Transverse colon (tissue), 4 donors: ENCODE data around the gene MAGI2. TPM values are rescaled to one million over a fixed set of nuclear protein-coding genes. Genes with fewer than 3 reads are reported as not detected.

ENCODE experiments used
- DNase-seq: peaks from one replicate; pipeline ENCODE4 v3.0.0-alpha.2; 2019
- H3K27ac ChIP-seq, 4 donors: fragments of 200-600 bp; sonication (generic); 2 replicates each; pipeline ENCODE4 v1.5.1; 2016 to 2018; ENCODE audit warnings: inconsistent platforms in 4 of 4
- H3K27me3 ChIP-seq: fragments of 200-600 bp; sonication (generic); 2 replicates; pipeline ENCODE4 v1.5.1; 2017; ENCODE audit warnings: inconsistent platforms
- H3K36me3 ChIP-seq, 4 donors: fragments of 200-600 bp; sonication (generic); 2 replicates each; pipeline ENCODE4 v1.5.1; 2017 to 2019; ENCODE audit warnings: inconsistent platforms in 4 of 4
- H3K4me1 ChIP-seq, 4 donors: fragments of 200-600 bp; sonication (generic); 2 replicates each; pipeline ENCODE4 v1.5.1; 2017 to 2020; ENCODE audit warnings: inconsistent platforms in 4 of 4
- H3K4me3 ChIP-seq, 4 donors: fragments of 200-600 bp; sonication (generic); 1 replicate in 1 of 4; 2 replicates in 3 of 4; pipeline versions ENCODE4 v1.5.1 to v1.6.1; 2017 to 2019; ENCODE audit warnings: inconsistent platforms in 4 of 4
- H3K9me3 ChIP-seq, 2 donors: fragments of 200-600 bp; sonication (generic); 2 replicates each; pipeline ENCODE4 v1.5.1; 2017 to 2019; ENCODE audit warnings: inconsistent platforms in 2 of 2
- CTCF ChIP-seq, 5 experiments: fragments of 200-600 bp in 3 of 5; fragments of 450-650 bp in 2 of 5; sonication (generic) in 3 of 5; IDR thresholded peaks; 1 replicate in 2 of 5; 2 replicates in 3 of 5; pipeline ENCODE4 v1.5.1; 2016 to 2017; ENCODE audit warnings: antibody characterized with exemption in 5 of 5, inconsistent platforms in 3 of 5, mild to moderate bottlenecking in 2 of 5, moderate library complexity in 1 of 5
- EP300 ChIP-seq: sonication (generic); formaldehyde crosslinking; IDR thresholded peaks from one replicate; pipeline ENCODE4 v1.6.1; 2017; ENCODE audit warnings: antibody characterized with exemption, low read depth
- POLR2A ChIP-seq: fragments of 450-650 bp; IDR thresholded peaks from one replicate; pipeline ENCODE4 v1.6.1; 2016; ENCODE audit warnings: antibody characterized with exemption, mild to moderate bottlenecking, moderate library complexity
- POLR2AphosphoS5 ChIP-seq, 3 donors: sonication (generic); formaldehyde crosslinking; IDR thresholded peaks; one replicate each; pipeline ENCODE4 v1.6.1; 2016; ENCODE audit warnings: antibody characterized with exemption in 3 of 3
- WGBS, 2 donors: methylation state at CpG; one replicate each; pipeline ENCODE4 v1.1.5; 2018; ENCODE audit warnings: low coverage in 1 of 2; 5-methylcytosine and 5-hydroxymethylcytosine counted together
- in situ Hi-C, 4 donors: fragments of 200-750 bp; cut with MboI; loops; one replicate each; pipeline versions ENCODE4 v1.15.0 to v1.15.1; 2017; ENCODE audit warnings: low sequenced_read_pairs in 3 of 4, low pct_ligation_motif_present in 1 of 4, low pct_unique_long_range_greater_than_20kb in 1 of 4
- intact Hi-C: fragments of 100-400 bp; cut with DNase I; formaldehyde crosslinking; loops from one replicate; pipeline ENCODE4 v1.15.1; 2023; ENCODE audit warnings: low total_unique reads
- total RNA-seq, 4 donors: library from RNA; depleted of rRNA; stranded (reverse); fragments of >200 nt; gene quantifications; one replicate each; pipeline ENCODE4 v1.1.0, GENCODE V29; 2016

Gene MAGI2
- total RNA-seq, 4 donors from 2014 or later = 1.6 to 9.7 (median 4.1) TPM

- H3K27me3 ChIP-seq = no peaks in the 10 kb centered on the region
- in situ Hi-C loops = no loop called here
- H3K27ac ChIP-seq = peak overlapping the region in 1 of 4 donors; percentile 17
- H3K4me3 ChIP-seq = no peak overlapping the region
- WGBS, 2 donors = 63 to 64% methylated on average over 2 of the region's 2 CpGs
- no peaks in the 10 kb centered on the region for H3K9me3 ChIP-seq
- intact Hi-C loops = no loop called here
- TF ChIP-seq CTCF (IDR thresholded peaks at IDR 0.05) (no peak), POLR2A (no peak), POLR2AphosphoS5 (IDR thresholded peaks at IDR 0.05) (no peak), EP300 (no peak)
- no peak for DNase-seq
- peaks cover 0 to 7% (median 4%) of the 10 kb centered on the region in 4 donors for H3K4me1 ChIP-seq
- no peaks in the 10 kb centered on the region for H3K36me3 ChIP-seq
Measured at GRCh38 chr7:79403451-79403850, 50.0 kb downstream of the MAGI2 start.

DNA sequence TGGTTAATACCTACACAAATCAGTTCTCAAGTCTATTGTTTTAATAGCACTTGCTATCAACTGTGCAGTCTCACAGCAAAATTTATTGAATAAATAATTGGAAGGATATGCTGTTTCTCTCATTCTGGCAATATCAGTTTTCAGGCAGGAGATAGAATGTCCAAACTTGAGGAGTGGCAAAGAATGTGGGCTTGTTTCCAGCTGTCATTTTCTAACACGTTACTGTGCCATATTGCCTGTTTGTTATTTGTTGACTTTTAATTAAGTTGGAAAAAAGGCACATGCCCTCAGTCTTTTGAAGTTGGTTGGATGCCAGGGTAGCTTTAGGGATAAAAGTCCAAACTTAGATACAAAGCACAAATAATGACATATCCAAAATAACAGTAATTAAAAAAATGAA lies 52.2 kb downstream of the MAGI2 start:
- intact Hi-C loops = no loop called here
- no peak for DNase-seq
- Histone ChIP-seq H3K27ac (no peak overlapping the region), H3K36me3 (no peaks in the 10 kb centered on the region), H3K9me3 (no peaks in the 10 kb centered on the region), H3K27me3 (no peaks in the 10 kb centered on the region), H3K4me1 (peaks cover 0 to 7% (median 4%) of the 10 kb centered on the region in 4 donors), H3K4me3 (no peak overlapping the region)
- in situ Hi-C loops = no loop called here
- WGBS, 2 donors = 10 to 34% methylated on average over 1 of the region's 1 CpG
- TF ChIP-seq POLR2AphosphoS5 (IDR thresholded peaks at IDR 0.05) (no peak), EP300 (no peak), CTCF (IDR thresholded peaks at IDR 0.05) (no peak), POLR2A (no peak)

GRCh38 chr7:79400222-79400621 lies 53.2 kb downstream of the MAGI2 start:
- in situ Hi-C loops (no loop called here), intact Hi-C loops (no loop called here)
- no peak for TF ChIP-seq CTCF (IDR thresholded peaks at IDR 0.05)
- TF ChIP-seq POLR2AphosphoS5 (IDR thresholded peaks at IDR 0.05) = no peak

GRCh38 chr7:79398138-79398749 lies 55.2 kb downstream of the MAGI2 start:
- intact Hi-C loops = no loop called here
- Histone ChIP-seq H3K9me3 (no peaks in the 10 kb centered on the region), H3K4me3 (no peak overlapping the region), H3K27me3 (no peaks in the 10 kb centered on the region), H3K36me3 (no peaks in the 10 kb centered on the region), H3K4me1 (no peaks in the 10 kb centered on the region), H3K27ac (no peak overlapping the region)
- 74 to 77% methylated on average over 3 of the region's 3 CpGs for WGBS, 2 donors
- in situ Hi-C loops = no loop called here
- DNase-seq = no peak
- TF ChIP-seq POLR2A (no peak), EP300 (no peak), POLR2AphosphoS5 (IDR thresholded peaks at IDR 0.05) (no peak), CTCF (IDR thresholded peaks at IDR 0.05) (no peak)

More at GRCh38 chr7:79400222-79400621, 53.2 kb downstream of the MAGI2 start:
- H3K27me3 ChIP-seq = no peaks in the 10 kb centered on the region
- H3K4me3 ChIP-seq = no peak overlapping the region
- peaks cover 0 to 7% (median 4%) of the 10 kb centered on the region in 4 donors for H3K4me1 ChIP-seq
- H3K9me3 ChIP-seq = no peaks in the 10 kb centered on the region
- no peak overlapping the region for H3K27ac ChIP-seq
- no peak for DNase-seq
- no peaks in the 10 kb centered on the region for H3K36me3 ChIP-seq
